A549 treated with AZD9567 at 1 μM for 4 hours (cell line): Measurements from ENCODE around the gene MED14. TPM values are rescaled to one million over a fixed set of nuclear protein-coding genes. Genes with fewer than 3 reads are reported as not detected.

Experiments
- total RNA-seq: library from RNA; stranded (reverse); fragments of 200-300 nt; extraction: Qiagen RNA extraction; gene quantifications from 5 replicates; pipeline ENCODE4 v1.2.3, GENCODE V29; 2022; ENCODE audit not compliant: insufficient read depth

MED14 gene
- 19.6 to 22.7 TPM (median 21.1 TPM) in 5 replicates for total RNA-seq

GRCh38 chrX:40735325-40736169 is at the start of gene MED14:
Gene MED14, minus strand, starts transcription at chrX:40735542. Its CDS starts 130 bp downstream, at chrX:40735412.

DNA sequence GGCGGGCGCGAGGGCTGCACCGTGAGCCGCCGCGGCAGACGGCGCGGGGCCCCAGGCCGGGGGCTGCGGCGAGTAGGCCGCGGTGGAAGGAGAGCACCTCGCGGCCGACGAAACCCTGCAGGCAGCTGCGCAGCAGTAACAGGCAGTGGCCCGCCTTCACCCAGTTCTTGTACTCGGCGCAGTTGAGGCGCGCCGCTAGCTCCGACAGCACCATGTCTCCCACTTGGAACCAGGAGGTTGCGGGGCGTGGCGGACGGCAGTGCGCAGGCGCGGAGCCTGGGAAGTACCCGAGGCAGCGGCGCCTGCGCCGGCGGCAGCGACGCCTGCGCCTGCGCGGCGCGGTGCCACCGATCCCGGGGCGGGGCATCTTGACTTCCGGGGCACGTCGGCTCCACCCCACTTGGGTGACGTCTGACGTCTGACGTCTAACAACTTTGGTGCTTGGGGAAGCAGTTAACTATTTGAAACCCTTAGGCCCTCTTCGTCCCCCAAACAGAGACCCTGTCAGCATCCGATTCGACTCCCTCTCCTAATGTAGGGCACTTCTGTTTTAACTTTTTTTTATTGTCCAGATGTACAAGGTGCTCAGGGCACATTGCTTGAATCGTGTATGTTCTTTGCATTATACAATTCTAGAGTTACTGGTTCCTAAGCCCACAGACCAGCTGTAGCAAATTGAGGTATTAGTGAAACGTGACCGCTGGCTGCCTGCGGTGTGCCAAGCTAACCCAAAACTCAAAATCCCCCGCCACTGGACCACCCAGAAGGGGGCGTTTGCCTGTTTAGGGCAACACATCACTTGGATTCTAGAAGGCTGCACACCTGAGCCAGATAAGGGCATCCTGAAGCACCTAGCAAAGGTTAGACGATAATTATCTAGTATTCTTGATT is 87.8 kb downstream of the MED14 start, which contains the start of gene CXorf38:
Gene CXorf38 (minus strand): TSS at position 255 of the 891 bp plus-strand sequence. CDS start 41 bp downstream, at position 214.

GRCh38 chrX:40623139-40623536 is 112.2 kb downstream of the MED14 start, which contains the start of gene MPC1L:
Gene MPC1L, plus strand, starts transcription at chrX:40623428. Its CDS starts 138 bp downstream, at chrX:40623566.

Other genes with a start within 250 kb of the MED14 start
- 127 to 162 TPM (median 132 TPM) in 5 replicates for gene ATP6AP2, start 154.6 kb downstream of the MED14 start, total RNA-seq
- gene MPC1L, start 112.1 kb downstream of the MED14 start, total RNA-seq = not detected in 5 replicates
- gene CXorf38, start 88.0 kb downstream of the MED14 start, total RNA-seq = 9.3 to 13.0 TPM (median 11.7 TPM) in 5 replicates